ENCODE results near the gene HYLS1. TPM values are rescaled to one million over a fixed set of nuclear protein-coding genes. Genes with fewer than 3 reads are reported as not detected.

HYLS1 gene
- total and polyA plus RNA-seq, 8 donors: 0.87 to 6.6 (median 2.9) TPM; not detected in 1

DNA sequence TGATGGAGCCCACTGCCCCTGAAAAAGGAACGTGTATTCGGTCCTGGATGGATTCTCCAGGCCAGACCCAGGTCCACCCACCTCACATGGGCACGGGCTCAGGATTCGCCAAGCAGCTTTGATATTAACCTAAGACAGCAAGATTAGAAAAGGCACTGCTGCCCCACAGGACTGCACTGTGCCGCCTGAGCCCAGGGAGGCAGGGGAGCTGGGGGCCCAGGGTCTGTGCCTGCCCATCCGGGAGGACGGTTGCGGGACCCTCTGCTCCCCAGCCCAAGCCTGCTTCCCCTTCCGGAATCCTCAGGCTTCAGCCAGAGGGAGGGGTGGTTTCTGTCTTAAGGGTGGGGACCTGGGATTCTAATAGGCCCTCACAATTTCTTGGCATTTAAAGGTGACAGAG, 44.8 kb downstream of the HYLS1 start:
- intact Hi-C loops (cut with DNase I; ENCODE audit: low total_unique reads): no loop called here
- TF ChIP-seq EP300 (IDR thresholded peaks at IDR 0.05) (no peak), POLR2AphosphoS5 (IDR thresholded peaks at IDR 0.05) (no peak), POLR2A (IDR thresholded peaks at IDR 0.05) (no peak)
- TF ChIP-seq, protein P1, sequence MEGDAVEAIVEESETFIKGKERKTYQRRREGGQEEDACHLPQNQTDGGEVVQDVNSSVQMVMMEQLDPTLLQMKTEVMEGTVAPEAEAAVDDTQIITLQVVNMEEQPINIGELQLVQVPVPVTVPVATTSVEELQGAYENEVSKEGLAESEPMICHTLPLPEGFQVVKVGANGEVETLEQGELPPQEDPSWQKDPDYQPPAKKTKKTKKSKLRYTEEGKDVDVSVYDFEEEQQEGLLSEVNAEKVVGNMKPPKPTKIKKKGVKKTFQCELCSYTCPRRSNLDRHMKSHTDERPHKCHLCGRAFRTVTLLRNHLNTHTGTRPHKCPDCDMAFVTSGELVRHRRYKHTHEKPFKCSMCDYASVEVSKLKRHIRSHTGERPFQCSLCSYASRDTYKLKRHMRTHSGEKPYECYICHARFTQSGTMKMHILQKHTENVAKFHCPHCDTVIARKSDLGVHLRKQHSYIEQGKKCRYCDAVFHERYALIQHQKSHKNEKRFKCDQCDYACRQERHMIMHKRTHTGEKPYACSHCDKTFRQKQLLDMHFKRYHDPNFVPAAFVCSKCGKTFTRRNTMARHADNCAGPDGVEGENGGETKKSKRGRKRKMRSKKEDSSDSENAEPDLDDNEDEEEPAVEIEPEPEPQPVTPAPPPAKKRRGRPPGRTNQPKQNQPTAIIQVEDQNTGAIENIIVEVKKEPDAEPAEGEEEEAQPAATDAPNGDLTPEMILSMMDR (IDR thresholded peaks at IDR 0.05): no peak
- no peak for DNase-seq
- WGBS, 5 donors: 78 to 89% (median 85%) methylated on average over 9 of the region's 9 CpGs
- Histone ChIP-seq H3K27ac (no peak overlapping the region), H3K9me3 (no peaks in the 10 kb centered on the region), H3K4me1 (no peaks in the 10 kb centered on the region), H3K36me3 (no peaks in the 10 kb centered on the region), H3K4me3 (no peak overlapping the region), H3K27me3 (peaks cover 0 to 26% (median 8%) of the 10 kb centered on the region in 3 donors)

- DNase-seq: peak; percentile 10 to 22
- intact Hi-C loops (cut with DNase I; ENCODE audit: low total_unique reads): no loop called here
- TF ChIP-seq POLR2A (IDR thresholded peaks at IDR 0.05) (no peak), EP300 (IDR thresholded peaks at IDR 0.05) (no peak)
- Histone ChIP-seq H3K27me3 (peaks cover 0 to 26% (median 5%) of the 10 kb centered on the region in 3 donors), H3K4me3 (no peak overlapping the region), H3K27ac (no peak overlapping the region), H3K4me1 (no peaks in the 10 kb centered on the region), H3K9me3 (no peaks in the 10 kb centered on the region), H3K36me3 (no peaks in the 10 kb centered on the region)
- 60 to 69% (median 64%) methylated on average over 12 of the region's 12 CpGs for WGBS, 5 donors
Measured at GRCh38 chr11:125933030-125933813, 45.8 kb downstream of the HYLS1 start.

GRCh38 chr11:125934473-125934872, 47.0 kb downstream of the HYLS1 start:
- H3K27ac ChIP-seq: no peak overlapping the region
- peaks cover 0 to 23% (median 5%) of the 10 kb centered on the region in 3 donors for H3K27me3 ChIP-seq
- H3K9me3 ChIP-seq: no peaks in the 10 kb centered on the region
- no peak for TF ChIP-seq POLR2A (IDR thresholded peaks at IDR 0.05)
- TF ChIP-seq, protein P1 (IDR thresholded peaks at IDR 0.05): no peak
- no peak for TF ChIP-seq EP300 (IDR thresholded peaks at IDR 0.05)
- TF ChIP-seq POLR2AphosphoS5 (IDR thresholded peaks at IDR 0.05): no peak
- intact Hi-C loops (cut with DNase I; ENCODE audit: low total_unique reads): no loop called here
- H3K36me3 ChIP-seq: no peaks in the 10 kb centered on the region
- H3K4me1 ChIP-seq: no peaks in the 10 kb centered on the region
- DNase-seq: no peak
- no peak overlapping the region for H3K4me3 ChIP-seq
- WGBS, 5 donors: 92 to 96% (median 95%) methylated on average over 8 of the region's 8 CpGs

- 86 to 98% (median 95%) methylated on average over 2 of the region's 2 CpGs for whole genome bisulfite sequencing, 5 donors
- TF ChIP-seq, protein P1 (IDR thresholded peaks at IDR 0.05): no peak
- no peak for TF ChIP-seq POLR2A (IDR thresholded peaks at IDR 0.05)
- TF ChIP-seq POLR2AphosphoS5 (IDR thresholded peaks at IDR 0.05): no peak
- TF ChIP-seq EP300 (IDR thresholded peaks at IDR 0.05): no peak
- no peaks in the 10 kb centered on the region for H3K9me3 ChIP-seq
- no peaks in the 10 kb centered on the region for H3K36me3 ChIP-seq
- H3K27ac ChIP-seq: no peak overlapping the region
- H3K27me3 ChIP-seq: peaks cover 0 to 17% (median 5%) of the 10 kb centered on the region in 3 donors
- intact Hi-C loops (cut with DNase I; ENCODE audit: low total_unique reads): loop anchor here (5.0 kb wide), 1 partner anchor 252 kb away; no protein-coding TSS in a partner anchor
- DNase-seq: no peak
- no peaks in the 10 kb centered on the region for H3K4me1 ChIP-seq
- no peak overlapping the region for H3K4me3 ChIP-seq
Measured at GRCh38 chr11:125935056-125935455, 47.6 kb downstream of the HYLS1 start.
